Stimulated activated CD4-positive, alpha-beta T cell treated with anti-CD3 and anti-CD28 coated beads, Interleukin-4, amount 100 ng/mL, for 4 hours (primary cell): ENCODE results near the gene ECHS1.

ENCODE experiments used
- DNase-seq, 2 experiments: peaks; one replicate each; pipeline ENCODE4 v3.0.0-alpha.2; 2020

Gene ECHS1

GRCh38 chr10:133318494-133319127 is 54.5 kb downstream of the ECHS1 start:
- peak; percentile 43 to 64 for DNase-seq

GRCh38 chr10:133316732-133317131 is 56.4 kb downstream of the ECHS1 start:
- no peak for DNase-seq

- no peak for DNase-seq
Measured at GRCh38 chr10:133316266-133316665, 56.9 kb downstream of the ECHS1 start.

- DNase-seq, result no peak
Measured at GRCh38 chr10:133315847-133316246, 57.3 kb downstream of the ECHS1 start.

GRCh38 chr10:133314911-133315310 is 58.2 kb downstream of the ECHS1 start:
- DNase-seq, result no peak

GRCh38 chr10:133313192-133313591 is 60.0 kb downstream of the ECHS1 start:
- no peak for DNase-seq

GRCh38 chr10:133312769-133313145 is 60.4 kb downstream of the ECHS1 start:
- no peak for DNase-seq
